ENCODE measurements around the gene FGD6.

DNA sequence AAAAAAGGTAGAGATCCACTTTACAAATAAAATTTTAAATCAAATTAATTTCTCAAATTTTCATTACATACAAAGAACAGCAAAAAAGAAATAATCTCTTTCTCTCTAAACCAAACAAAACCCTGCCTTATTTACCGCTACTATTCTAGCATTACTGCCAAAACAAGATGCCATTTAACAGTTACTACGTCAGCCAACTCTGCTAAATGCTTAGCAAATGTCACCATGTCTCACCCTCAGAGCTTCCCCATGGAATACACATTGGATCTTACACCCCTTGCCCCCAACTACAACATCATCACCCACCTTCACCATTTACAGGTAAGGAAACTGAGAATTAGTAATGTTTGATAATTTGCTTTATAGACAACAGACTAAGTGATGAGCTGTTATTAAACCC, 120.9 kb downstream of the FGD6 start:
- TF ChIP-seq, protein P1, sequence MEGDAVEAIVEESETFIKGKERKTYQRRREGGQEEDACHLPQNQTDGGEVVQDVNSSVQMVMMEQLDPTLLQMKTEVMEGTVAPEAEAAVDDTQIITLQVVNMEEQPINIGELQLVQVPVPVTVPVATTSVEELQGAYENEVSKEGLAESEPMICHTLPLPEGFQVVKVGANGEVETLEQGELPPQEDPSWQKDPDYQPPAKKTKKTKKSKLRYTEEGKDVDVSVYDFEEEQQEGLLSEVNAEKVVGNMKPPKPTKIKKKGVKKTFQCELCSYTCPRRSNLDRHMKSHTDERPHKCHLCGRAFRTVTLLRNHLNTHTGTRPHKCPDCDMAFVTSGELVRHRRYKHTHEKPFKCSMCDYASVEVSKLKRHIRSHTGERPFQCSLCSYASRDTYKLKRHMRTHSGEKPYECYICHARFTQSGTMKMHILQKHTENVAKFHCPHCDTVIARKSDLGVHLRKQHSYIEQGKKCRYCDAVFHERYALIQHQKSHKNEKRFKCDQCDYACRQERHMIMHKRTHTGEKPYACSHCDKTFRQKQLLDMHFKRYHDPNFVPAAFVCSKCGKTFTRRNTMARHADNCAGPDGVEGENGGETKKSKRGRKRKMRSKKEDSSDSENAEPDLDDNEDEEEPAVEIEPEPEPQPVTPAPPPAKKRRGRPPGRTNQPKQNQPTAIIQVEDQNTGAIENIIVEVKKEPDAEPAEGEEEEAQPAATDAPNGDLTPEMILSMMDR (IDR thresholded peaks at IDR 0.05) = no peak
- TF ChIP-seq POLR2A (IDR thresholded peaks at IDR 0.05) = no peak

Measured in testis (tissue), 2 donors.